Measurements from ENCODE around the gene GNAQ. TPM values are rescaled to one million over a fixed set of nuclear protein-coding genes. Genes with fewer than 3 reads are reported as not detected.

The GNAQ gene
- total and polyA plus RNA-seq, 2 of the 4 experiments (the other 2 are of a cell fraction) = 23.1 to 50.7 TPM

DNA sequence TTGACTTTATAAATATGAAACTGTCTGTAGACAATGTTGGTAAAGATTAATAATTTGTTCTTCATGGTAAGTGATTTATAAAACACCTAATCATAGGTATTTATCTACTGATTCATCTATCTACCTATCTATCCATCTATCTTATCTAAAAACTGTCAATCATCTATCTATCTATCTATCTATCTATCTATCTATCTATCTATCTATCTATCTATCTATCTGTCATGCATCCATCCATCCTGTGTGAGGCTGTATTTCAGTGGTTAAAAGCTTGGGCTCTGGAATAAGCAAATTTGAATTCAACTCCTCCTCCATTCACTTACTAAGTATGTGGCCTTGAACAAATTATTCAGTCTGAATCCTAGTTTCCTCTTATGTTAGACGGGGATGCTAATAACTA lies 221.6 kb downstream of the GNAQ start:
- no peak overlapping the region for H2AK9ac ChIP-seq (replicated peaks; ENCODE audit: low read depth, low read length, poor library complexity)
- no peak overlapping the region for H3K9ac ChIP-seq (ENCODE audit: low read depth, low read length)
- dilution Hi-C loops (cut with HindIII; ENCODE audit: low sequenced_read_pairs, unreplicated experiment) (no loop called here), intact Hi-C loops (cut with micrococcal nuclease) (no loop called here), in situ Hi-C loops (cut with MboI; ENCODE audit: low sequenced_read_pairs) (no loop called here)
- ChIA-PET POLR2A (ENCODE audit: unreplicated experiment) (no interaction called here), CTCF (no interaction called here)
- peaks cover 8% of the 10 kb centered on the region; the same call in 1 of the 2 replicates for H3K4me1 ChIP-seq (ENCODE audit: control insufficient read depth, insufficient read depth, low read length)
- no peak overlapping the region for H2BK5ac ChIP-seq (ENCODE audit: low read depth, low read length, poor library complexity, severe bottlenecking)
- H3K18ac ChIP-seq (ENCODE audit: low read depth, low read length) = no peak overlapping the region
- no peak overlapping the region for H2BK120ac ChIP-seq (ENCODE audit: low read depth, low read length)
- no peak overlapping the region for H2AK5ac ChIP-seq (ENCODE audit: low read depth, low read length)
- H3K14ac ChIP-seq (replicated peaks; ENCODE audit: low read depth, low read length) = no peak overlapping the region
- no peaks in the 10 kb centered on the region for H3K27me3 ChIP-seq (ENCODE audit: control insufficient read depth, insufficient read depth, low read length)
- TF ChIP-seq CEBPB (IDR thresholded peaks at IDR 0.05; ENCODE audit: low read depth, low read length) = no peak
- TF ChIP-seq, protein P1, sequence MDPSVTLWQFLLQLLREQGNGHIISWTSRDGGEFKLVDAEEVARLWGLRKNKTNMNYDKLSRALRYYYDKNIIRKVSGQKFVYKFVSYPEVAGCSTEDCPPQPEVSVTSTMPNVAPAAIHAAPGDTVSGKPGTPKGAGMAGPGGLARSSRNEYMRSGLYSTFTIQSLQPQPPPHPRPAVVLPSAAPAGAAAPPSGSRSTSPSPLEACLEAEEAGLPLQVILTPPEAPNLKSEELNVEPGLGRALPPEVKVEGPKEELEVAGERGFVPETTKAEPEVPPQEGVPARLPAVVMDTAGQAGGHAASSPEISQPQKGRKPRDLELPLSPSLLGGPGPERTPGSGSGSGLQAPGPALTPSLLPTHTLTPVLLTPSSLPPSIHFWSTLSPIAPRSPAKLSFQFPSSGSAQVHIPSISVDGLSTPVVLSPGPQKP (IDR thresholded peaks at IDR 0.05; ENCODE audit: borderline replicate concordance, low read depth, low read length) = no peak
- TF ChIP-seq SMC3 (IDR thresholded peaks at IDR 0.05; ENCODE audit: low read depth, low read length) = no peak
- no peak for TF ChIP-seq RFX5 (IDR thresholded peaks at IDR 0.05; ENCODE audit: low read depth, low read length)
- TF ChIP-seq, protein P2, sequence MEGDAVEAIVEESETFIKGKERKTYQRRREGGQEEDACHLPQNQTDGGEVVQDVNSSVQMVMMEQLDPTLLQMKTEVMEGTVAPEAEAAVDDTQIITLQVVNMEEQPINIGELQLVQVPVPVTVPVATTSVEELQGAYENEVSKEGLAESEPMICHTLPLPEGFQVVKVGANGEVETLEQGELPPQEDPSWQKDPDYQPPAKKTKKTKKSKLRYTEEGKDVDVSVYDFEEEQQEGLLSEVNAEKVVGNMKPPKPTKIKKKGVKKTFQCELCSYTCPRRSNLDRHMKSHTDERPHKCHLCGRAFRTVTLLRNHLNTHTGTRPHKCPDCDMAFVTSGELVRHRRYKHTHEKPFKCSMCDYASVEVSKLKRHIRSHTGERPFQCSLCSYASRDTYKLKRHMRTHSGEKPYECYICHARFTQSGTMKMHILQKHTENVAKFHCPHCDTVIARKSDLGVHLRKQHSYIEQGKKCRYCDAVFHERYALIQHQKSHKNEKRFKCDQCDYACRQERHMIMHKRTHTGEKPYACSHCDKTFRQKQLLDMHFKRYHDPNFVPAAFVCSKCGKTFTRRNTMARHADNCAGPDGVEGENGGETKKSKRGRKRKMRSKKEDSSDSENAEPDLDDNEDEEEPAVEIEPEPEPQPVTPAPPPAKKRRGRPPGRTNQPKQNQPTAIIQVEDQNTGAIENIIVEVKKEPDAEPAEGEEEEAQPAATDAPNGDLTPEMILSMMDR (conservative IDR thresholded peaks at IDR 0.05; ENCODE audit: low read depth, low read length) = no peak
- no peak for TF ChIP-seq FOS (IDR thresholded peaks at IDR 0.05; ENCODE audit: low read depth, low read length)
- TF ChIP-seq, protein P3, sequence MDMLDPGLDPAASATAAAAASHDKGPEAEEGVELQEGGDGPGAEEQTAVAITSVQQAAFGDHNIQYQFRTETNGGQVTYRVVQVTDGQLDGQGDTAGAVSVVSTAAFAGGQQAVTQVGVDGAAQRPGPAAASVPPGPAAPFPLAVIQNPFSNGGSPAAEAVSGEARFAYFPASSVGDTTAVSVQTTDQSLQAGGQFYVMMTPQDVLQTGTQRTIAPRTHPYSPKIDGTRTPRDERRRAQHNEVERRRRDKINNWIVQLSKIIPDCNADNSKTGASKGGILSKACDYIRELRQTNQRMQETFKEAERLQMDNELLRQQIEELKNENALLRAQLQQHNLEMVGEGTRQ (IDR thresholded peaks at IDR 0.05; ENCODE audit: low read depth, low read length) = no peak
- no peak for TF ChIP-seq RAD21 (IDR thresholded peaks at IDR 0.05; ENCODE audit: low read length)
- no peak for TF ChIP-seq RCOR1 (IDR thresholded peaks at IDR 0.05; ENCODE audit: insufficient replicate concordance, low read length)
- TF ChIP-seq BHLHE40 (IDR thresholded peaks at IDR 0.05; ENCODE audit: low read depth, low read length) = no peak
- TF ChIP-seq MXI1 (IDR thresholded peaks at IDR 0.05; ENCODE audit: borderline replicate concordance, low read depth, low read length) = no peak
- no peak for TF ChIP-seq MAZ (IDR thresholded peaks at IDR 0.05; ENCODE audit: borderline replicate concordance, low read depth, low read length)
- TF ChIP-seq CHD1 (IDR thresholded peaks at IDR 0.05; ENCODE audit: low read depth, low read length) = no peak
- no peak for TF ChIP-seq POLR2A (IDR thresholded peaks at IDR 0.05; ENCODE audit: low read depth, low read length)
- TF ChIP-seq MAFK (IDR thresholded peaks at IDR 0.05; ENCODE audit: low read depth, low read length) = no peak
- no peak for TF ChIP-seq NFE2L2 (IDR thresholded peaks at IDR 0.05; ENCODE audit: low read depth, low read length)
- no TSS peak for BruUV-seq (replicated peaks)
- WGBS, 2 experiments (ENCODE audit: extremely low coverage in 2 of 2, insufficient read length in 1 of 2) = no CpG with 5 or more reads among the region's 1 CpG
- H3K4me2 ChIP-seq (ENCODE audit: low read depth, low read length) = no peak overlapping the region
- no peak overlapping the region for H2BK15ac ChIP-seq (ENCODE audit: low read depth, low read length)
- H2BK20ac ChIP-seq (ENCODE audit: low read depth, low read length) = no peak overlapping the region
- no peak overlapping the region for H4K5ac ChIP-seq (ENCODE audit: low read depth, low read length)
- no peak overlapping the region for H4K91ac ChIP-seq (ENCODE audit: insufficient read depth, low read depth, low read length)
- H3K23ac ChIP-seq (ENCODE audit: low read depth, low read length) = no peak overlapping the region
- H3K4ac ChIP-seq (ENCODE audit: low read depth, low read length) = no peak overlapping the region
- peaks cover 8 to 19% of the 10 kb centered on the region in 2 experiments; a peak in 2 of 4 replicates for H3K79me1 ChIP-seq (ENCODE audit: low read depth in 1 of 2, low read length in 2 of 2)
- no peak overlapping the region for H4K8ac ChIP-seq (ENCODE audit: low read depth in 2 of 2, low read length in 2 of 2)
- no peaks in the 10 kb centered on the region for H3K9me3 ChIP-seq (ENCODE audit: control insufficient read depth, insufficient read depth, low read length)
- no peaks in the 10 kb centered on the region for H3K9me1 ChIP-seq (ENCODE audit: insufficient read depth, low read length)
- no peak overlapping the region for H3K4me3 ChIP-seq (ENCODE audit: insufficient read depth, low read depth, low read length)
- ATAC-seq (ENCODE audit: low read depth) (no peak), DNase-seq (no peak)
- peaks cover 9% of the 10 kb centered on the region for H3K36me3 ChIP-seq (ENCODE audit: control insufficient read depth, insufficient read depth, low read length)
- no peak overlapping the region for H3K56ac ChIP-seq (ENCODE audit: extremely low read depth, insufficient read depth, low read length)
- H2AFZ ChIP-seq (replicated peaks; ENCODE audit: low read length, poor library complexity) = no peak overlapping the region
- no peaks in the 10 kb centered on the region for H4K20me1 ChIP-seq (ENCODE audit: insufficient read depth, low read length)
- no peak overlapping the region for H3K27ac ChIP-seq (ENCODE audit: insufficient read depth, low read length)

All from IMR-90 (cell line).